ENCODE data around the gene DAZAP1.

Gene DAZAP1

GRCh38 chr19:1423436-1424191 is 16.2 kb downstream of the DAZAP1 start:
- no peak for TF ChIP-seq CTCF (IDR thresholded peaks at IDR 0.05; ENCODE audit: low read depth, low read length, missing control alignments)
- DNase-seq (ENCODE audit: low read depth) = no peak
- no peak overlapping the region for H3K4me3 ChIP-seq (ENCODE audit: low read depth, low read length)

GRCh38 chr19:1424192-1424955 is 17.0 kb downstream of the DAZAP1 start:
- no peak overlapping the region for H3K4me3 ChIP-seq (ENCODE audit: low read depth, low read length)
- no peak for DNase-seq (ENCODE audit: low read depth)
- no peak for TF ChIP-seq CTCF (IDR thresholded peaks at IDR 0.05; ENCODE audit: low read depth, low read length, missing control alignments)

- no peak overlapping the region for H3K4me3 ChIP-seq (ENCODE audit: low read depth, low read length)
- no peak for DNase-seq (ENCODE audit: low read depth)
- TF ChIP-seq CTCF (IDR thresholded peaks at IDR 0.05; ENCODE audit: low read depth, low read length, missing control alignments) = no peak
Measured at GRCh38 chr19:1425102-1425837, 17.9 kb downstream of the DAZAP1 start.

GRCh38 chr19:1425902-1426301 is 18.5 kb downstream of the DAZAP1 start:
- no peak for DNase-seq (ENCODE audit: low read depth)
- H3K4me3 ChIP-seq (ENCODE audit: low read depth, low read length) = no peak overlapping the region
- no peak for TF ChIP-seq CTCF (IDR thresholded peaks at IDR 0.05; ENCODE audit: low read depth, low read length, missing control alignments)

GRCh38 chr19:1426736-1427135 is 19.4 kb downstream of the DAZAP1 start:
- no peak for DNase-seq (ENCODE audit: low read depth)
- H3K4me3 ChIP-seq (ENCODE audit: low read depth, low read length) = no peak overlapping the region
- no peak for TF ChIP-seq CTCF (IDR thresholded peaks at IDR 0.05; ENCODE audit: low read depth, low read length, missing control alignments)

- TF ChIP-seq CTCF (IDR thresholded peaks at IDR 0.05; ENCODE audit: low read depth, low read length, missing control alignments) = no peak
- no peak overlapping the region for H3K4me3 ChIP-seq (ENCODE audit: low read depth, low read length)
- no peak for DNase-seq (ENCODE audit: low read depth)
Measured at GRCh38 chr19:1427221-1427920, 20.0 kb downstream of the DAZAP1 start.
